T-cell (primary cell): ENCODE data around the gene MMP25. TPM values are rescaled to one million over a fixed set of nuclear protein-coding genes. Genes with fewer than 3 reads are reported as not detected.
A peak's percentile ranks its signal among the peaks of the same experiment; 100 is the strongest.
"Not testable (repeated sequence)": the region's sequence is repeated elsewhere in the genome, so short reads cannot be mapped to it uniquely, and the experiment has no call there.

Experiments
- ATAC-seq, 4 experiments: fragments of 200-7000 bp in 3 of 4; fragments of 150-1000 bp in 1 of 4; cut with Tn5 transposase; replicated peaks in 1 of 4; 1 replicate in 3 of 4; 2 replicates in 1 of 4; pipeline ENCODE4 v1.10.0; 2021; ENCODE audit warnings: moderate library complexity in 3 of 4, mild to moderate bottlenecking in 2 of 4, moderate number of reproducible peaks in 1 of 4
- CTCF ChIA-PET, 2 donors: fragments of 300-600 bp; sonication (Branson Sonifier 250); formaldehyde crosslinking; loops; one replicate each; lab custom pipeline; 2022; ENCODE audit warnings: antibody characterized with exemption in 2 of 2; lab: Charles Lee
- POLR2A ChIA-PET, 2 donors: fragments of 300-600 bp; sonication (Branson Sonifier 250); formaldehyde crosslinking; loops; one replicate each; lab custom pipeline; 2022; ENCODE audit warnings: antibody characterized with exemption in 2 of 2; lab: Charles Lee
- DNase-seq, 35 experiments: peaks; one replicate each; pipeline versions ENCODE4 v3.0.0 to v3.0.0-alpha.2; 2013 to 2023
- H3K27ac ChIP-seq: one replicate; pipeline ENCODE4 v1.5.1; 2013; ENCODE audit warnings: low read length
- H3K27me3 ChIP-seq, 2 experiments: replicated peaks in 1 of 2; 1 replicate in 1 of 2; 2 replicates in 1 of 2; pipeline versions ENCODE4 v1.6.1 to v1.7.0; 2013; ENCODE audit warnings: low read length in 1 of 2, mixed read lengths in 1 of 2; ENCODE audit not compliant: control insufficient read depth in 2 of 2, insufficient read depth in 2 of 2; ENCODE audit errors: extremely low read depth in 1 of 2
- H3K36me3 ChIP-seq, 2 donors: 1 replicate in 1 of 2; 2 replicates in 1 of 2; pipeline versions ENCODE4 v1.6.1 to v1.7.0; 2013; ENCODE audit warnings: low read length in 1 of 2; ENCODE audit not compliant: control insufficient read depth in 2 of 2, insufficient read depth in 1 of 2; ENCODE audit errors: extremely low read depth in 1 of 2
- H3K4me1 ChIP-seq, 2 experiments: 1 replicate in 1 of 2; 2 replicates in 1 of 2; pipeline versions ENCODE4 v1.6.1 to v1.7.0; 2013; ENCODE audit warnings: low read length in 2 of 2, mixed read lengths in 1 of 2; ENCODE audit not compliant: insufficient read depth in 2 of 2, control insufficient read depth in 1 of 2; ENCODE audit errors: extremely low read depth in 1 of 2
- H3K4me3 ChIP-seq, 2 donors: 1 replicate in 1 of 2; 2 replicates in 1 of 2; pipeline versions ENCODE4 v1.5.1 to v1.7.0; 2013; ENCODE audit warnings: mild to moderate bottlenecking in 2 of 2, low read length in 1 of 2, moderate library complexity in 1 of 2; ENCODE audit not compliant: control insufficient read depth in 1 of 2; ENCODE audit errors: extremely low read depth in 1 of 2
- H3K9me3 ChIP-seq: 2 replicates; pipeline ENCODE4 v1.7.0; 2013
- H3K27ac Mint-ChIP-seq, 2 donors: one replicate each; pipeline ENCODE4 v1.8.0; 2020 to 2021; ENCODE audit warnings: mild to moderate bottlenecking in 2 of 2, mixed read lengths in 2 of 2
- H3K27me3 Mint-ChIP-seq, 2 donors: one replicate each; pipeline ENCODE4 v1.8.0; 2021 to 2022; ENCODE audit warnings: mixed read lengths in 2 of 2
- H3K36me3 Mint-ChIP-seq: one replicate; pipeline ENCODE4 v1.8.0; 2021; ENCODE audit warnings: mixed read lengths
- H3K4me1 Mint-ChIP-seq, 3 donors: one replicate each; pipeline ENCODE4 v1.8.0; 2020 to 2022; ENCODE audit warnings: mixed read lengths in 3 of 3, mild to moderate bottlenecking in 1 of 3
- H3K4me3 Mint-ChIP-seq, 3 donors: one replicate each; pipeline ENCODE4 v1.8.0; 2020 to 2022; ENCODE audit warnings: mild to moderate bottlenecking in 3 of 3, mixed read lengths in 3 of 3, moderate library complexity in 3 of 3
- H3K9me3 Mint-ChIP-seq, 3 donors: one replicate each; pipeline ENCODE4 v1.8.0; 2020 to 2022; ENCODE audit warnings: mixed read lengths in 3 of 3
- WGBS: methylation state at CpG from one replicate; pipeline ENCODE4 v1.1.5; 2013; ENCODE audit warnings: missing lambda C conversion rate; ENCODE audit not compliant: insufficient coverage; 5-methylcytosine and 5-hydroxymethylcytosine counted together
- total RNA-seq, 35 experiments: library from RNA in 6 of 35; stranded (reverse) in 6 of 35; fragments of 120-200 nt in 1 of 35; gene quantifications; one replicate each; pipeline versions ENCODE4 v1.2.1 to v1.2.4 and lab custom pipeline; 2013 to 2026

Gene MMP25
- total RNA-seq, 5 donors from 2014 or later (not counting 1 experiment from before 2014, with no cell fraction given), result 1.6 to 9.6 (median 4.1) TPM

DNA sequence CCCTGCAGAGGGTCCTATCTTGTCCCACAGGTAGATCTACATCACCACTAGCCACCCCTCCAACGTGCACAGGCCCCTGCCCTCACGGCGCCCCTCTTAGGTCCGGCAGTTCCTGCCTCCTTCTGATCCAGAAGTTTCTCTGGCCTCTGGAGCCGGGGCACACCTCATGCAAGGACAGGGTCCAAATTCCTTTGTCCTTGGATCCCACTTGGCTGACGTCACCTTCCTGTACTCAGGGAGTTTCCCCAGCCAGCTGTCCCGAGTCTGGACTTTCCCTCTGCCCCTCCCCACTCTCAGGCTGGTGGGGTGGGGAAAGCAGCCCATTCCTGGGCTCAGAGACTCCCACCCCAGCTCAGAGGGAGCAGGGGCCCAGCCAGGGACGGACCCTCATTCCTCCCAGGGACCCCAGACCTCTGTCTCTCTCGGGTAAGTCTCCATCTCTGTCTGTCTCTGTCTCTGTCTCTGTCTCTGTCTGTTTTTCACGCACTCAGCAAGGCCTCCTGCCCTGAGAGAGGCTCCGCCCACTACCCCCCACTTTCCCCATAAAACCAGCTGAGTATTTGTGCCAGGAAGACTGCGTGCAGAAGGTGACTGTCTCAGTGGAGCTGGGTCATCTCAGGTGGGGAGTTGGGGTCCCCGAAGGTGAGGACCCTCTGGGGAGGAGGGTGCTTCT lies 18.8 kb downstream of the MMP25 start, which contains the start of gene IL32:
TSS of gene IL32 (plus strand) at position 572 of the 673 bp plus-strand sequence. CDS start 172 bp downstream, outside the sequence.
- Mint-ChIP-seq H3K36me3 (peaks cover 31% of the 10 kb centered on the region), H3K9me3 (no peaks in the 10 kb centered on the region), H3K27me3 (no peaks in the 10 kb centered on the region), H3K4me3 (peak within 1 kb of the TSS; percentile 96 to 100 (median 97)), H3K27ac (peak within 1 kb of the TSS; percentile 96 to 100), H3K4me1 (peaks cover 57 to 71% (median 64%) of the 10 kb centered on the region in 3 donors)
- ATAC-seq (peak; percentile 60 to 64 (median 60)), DNase-seq (peak in 30 of 35 experiments; percentile 42 to 86 (median 60))
- H3K27ac ChIP-seq, result peak within 1 kb of the TSS; percentile 99
- 32% methylated on average over 5 of the region's 13 CpGs for WGBS
- peaks cover 3 to 26% of the 10 kb centered on the region in 2 donors for H3K36me3 ChIP-seq
- ChIA-PET POLR2A (interaction anchor here in 1 of 2 donors (0.6 kb wide), 1 partner anchor 63 kb away, joined by 4 read pairs; no protein-coding TSS in a partner anchor), CTCF (interaction anchor here in 1 of 2 donors (0.6 to 1.8 kb wide), 4 partner anchors 10 to 68 kb away, joined by 3 to 5 read pairs (median 4); no protein-coding TSS in a partner anchor)
- peak within 1 kb of the TSS; percentile 94 to 97 for H3K4me3 ChIP-seq
- no peaks in the 10 kb centered on the region for H3K9me3 ChIP-seq
- no peaks in the 10 kb centered on the region for H3K27me3 ChIP-seq
- H3K4me1 ChIP-seq, result peaks cover 11 to 59% of the 10 kb centered on the region in 2 experiments

DNA sequence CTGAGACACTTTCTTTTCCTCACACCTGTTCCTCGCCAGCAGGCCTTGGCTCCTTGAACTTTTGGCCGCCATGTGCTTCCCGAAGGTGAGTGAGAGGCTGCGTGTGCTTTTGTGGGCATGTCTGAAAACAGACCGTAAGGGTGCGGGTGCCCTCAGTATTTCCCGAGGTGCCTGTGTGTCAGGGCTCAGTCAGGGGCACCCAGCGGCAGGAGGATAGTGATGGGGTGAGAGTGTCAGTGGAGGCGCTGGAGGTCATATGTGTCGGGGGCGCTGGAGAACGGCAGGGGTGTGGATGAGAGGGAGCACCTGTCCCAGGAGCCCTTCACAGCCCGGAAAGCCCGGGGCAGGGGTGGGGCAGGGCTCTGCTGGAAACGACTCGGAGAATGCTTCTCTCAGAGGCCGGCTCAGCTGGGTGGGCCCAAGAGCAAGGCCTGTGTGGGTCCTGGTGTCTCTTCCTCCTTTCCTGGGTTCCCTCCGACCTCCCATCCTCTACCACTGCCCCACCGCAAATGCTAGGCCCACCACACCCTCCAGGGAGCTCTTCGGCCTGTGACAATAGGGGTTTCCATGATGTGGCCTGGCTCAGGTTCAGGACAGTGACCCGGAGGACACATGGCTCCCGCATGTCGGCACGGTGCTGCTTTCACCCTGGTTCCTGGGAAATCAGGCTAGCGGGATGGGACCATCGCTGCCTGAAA lies 19.5 kb downstream of the MMP25 start:
- Histone ChIP-seq H3K27ac (peak overlapping the region; percentile 99), H3K4me1 (peaks cover 11 to 60% of the 10 kb centered on the region in 2 experiments), H3K36me3 (peaks cover 4 to 28% of the 10 kb centered on the region in 2 donors), H3K4me3 (peak overlapping the region; percentile 94 to 97), H3K9me3 (no peaks in the 10 kb centered on the region), H3K27me3 (no peaks in the 10 kb centered on the region)
- Mint-ChIP-seq H3K36me3 (peaks cover 32% of the 10 kb centered on the region), H3K4me1 (peaks cover 62 to 72% (median 67%) of the 10 kb centered on the region in 3 donors), H3K27me3 (no peaks in the 10 kb centered on the region), H3K4me3 (peak overlapping the region; percentile 96 to 100 (median 97)), H3K9me3 (no peaks in the 10 kb centered on the region), H3K27ac (peak overlapping the region; percentile 96 to 100)
- DNase-seq, result peak in 6 of 35 experiments; percentile 16 to 43 (median 32)
- 18% methylated on average over 20 of the region's 26 CpGs for WGBS
- peak; percentile 27 to 34 (median 31) for ATAC-seq
- POLR2A ChIA-PET, result interaction anchor here (0.6 to 1.0 kb wide), 2 partner anchors 9 to 63 kb away, joined by 4 to 12 read pairs; no protein-coding TSS in a partner anchor
- CTCF ChIA-PET, result interaction anchor here in 1 of 2 donors (1.0 to 1.8 kb wide), 3 partner anchors 9 to 64 kb away, joined by 3 to 5 read pairs (median 5); no protein-coding TSS in a partner anchor

DNA sequence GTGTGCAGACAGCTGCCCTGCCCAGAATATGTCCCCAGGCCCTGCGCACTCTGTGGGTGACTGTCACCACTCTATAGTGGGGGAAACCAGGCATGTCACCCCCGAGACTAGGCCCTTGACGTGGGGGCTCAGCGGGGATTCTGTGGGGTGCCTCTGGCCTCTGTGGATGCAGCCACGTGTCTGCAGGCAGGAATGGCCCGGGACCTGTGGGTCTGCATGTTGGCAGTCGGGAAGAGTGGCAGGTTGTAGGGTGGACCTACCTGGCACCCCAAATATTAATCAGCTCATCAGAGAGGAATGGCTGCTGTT lies 20.0 kb downstream of the MMP25 start:
- ATAC-seq (peak in 1 of 4 experiments; percentile 10), DNase-seq (peak in 1 of 35 experiments; percentile 22)
- Histone ChIP-seq H3K4me1 (peaks cover 12 to 65% of the 10 kb centered on the region in 2 experiments), H3K4me3 (peak overlapping the region; percentile 94 to 97), H3K36me3 (peaks cover 6 to 28% of the 10 kb centered on the region in 2 donors), H3K9me3 (no peaks in the 10 kb centered on the region), H3K27me3 (no peaks in the 10 kb centered on the region), H3K27ac (peak overlapping the region; percentile 99)
- no peaks in the 10 kb centered on the region for H3K27me3 Mint-ChIP-seq
- 12% methylated on average over 3 of the region's 7 CpGs for WGBS
- H3K9me3 Mint-ChIP-seq, result no peaks in the 10 kb centered on the region
- peaks cover 67 to 77% (median 72%) of the 10 kb centered on the region in 3 donors for H3K4me1 Mint-ChIP-seq
- peak overlapping the region; percentile 96 to 100 (median 97) for H3K4me3 Mint-ChIP-seq
- peak overlapping the region; percentile 96 to 100 for H3K27ac Mint-ChIP-seq
- POLR2A ChIA-PET, result interaction anchor here in 1 of 2 donors (1.0 kb wide), 1 partner anchor 8 kb away, joined by 12 read pairs; no protein-coding TSS in a partner anchor
- H3K36me3 Mint-ChIP-seq, result peaks cover 32% of the 10 kb centered on the region
- CTCF ChIA-PET, result interaction anchor here in 1 of 2 donors (1.0 to 1.8 kb wide), 2 partner anchors 8 to 63 kb away, joined by 5 read pairs; no protein-coding TSS in a partner anchor

DNA sequence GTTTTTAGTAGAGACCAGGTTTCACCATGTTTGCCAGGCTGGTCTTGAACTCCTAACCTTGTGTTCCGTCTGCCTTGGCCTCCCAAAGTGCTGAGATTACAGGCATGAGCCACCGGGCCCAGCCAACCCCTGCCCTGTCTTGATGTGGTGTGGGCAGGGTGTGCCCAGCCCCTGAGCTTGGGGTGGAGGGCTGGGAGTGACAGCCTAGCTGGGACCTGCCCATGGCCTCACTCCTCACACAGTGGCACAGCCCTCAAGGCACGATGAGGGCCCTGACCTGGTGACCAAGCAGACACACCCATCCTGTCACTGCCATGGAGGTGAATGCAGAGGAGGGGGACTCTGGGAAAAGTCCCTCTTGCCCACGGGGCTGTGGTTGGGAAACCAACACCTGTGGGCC lies 22.1 kb downstream of the MMP25 start:
- DNase-seq, result peak in 1 of 35 experiments; percentile 32
- H3K27me3 Mint-ChIP-seq, result no peaks in the 10 kb centered on the region

DNA sequence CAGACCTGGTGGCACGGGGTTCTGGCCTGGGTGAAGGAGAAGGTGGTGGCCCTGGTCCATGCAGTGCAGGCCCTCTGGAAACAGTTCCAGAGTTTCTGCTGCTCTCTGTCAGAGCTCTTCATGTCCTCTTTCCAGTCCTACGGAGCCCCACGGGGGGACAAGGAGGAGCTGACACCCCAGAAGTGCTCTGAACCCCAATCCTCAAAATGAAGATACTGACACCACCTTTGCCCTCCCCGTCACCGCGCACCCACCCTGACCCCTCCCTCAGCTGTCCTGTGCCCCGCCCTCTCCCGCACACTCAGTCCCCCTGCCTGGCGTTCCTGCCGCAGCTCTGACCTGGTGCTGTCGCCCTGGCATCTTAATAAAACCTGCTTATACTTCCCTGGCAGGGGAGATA lies 22.8 kb downstream of the MMP25 start:
- H3K27me3 Mint-ChIP-seq, H3K4me3 ChIP-seq, DNase-seq, CTCF ChIA-PET, H3K9me3 Mint-ChIP-seq, H3K27me3 ChIP-seq, H3K9me3 ChIP-seq, ATAC-seq: not testable (repeated sequence)
- Histone ChIP-seq H3K27ac (peak overlapping the region; percentile 34), H3K36me3 (peaks cover 6 to 28% of the 10 kb centered on the region in 2 donors), H3K4me1 (peaks cover 26 to 85% of the 10 kb centered on the region in 2 experiments)
- POLR2A ChIA-PET, result interaction anchor here in 1 of 2 donors (0.6 kb wide), 1 partner anchor 16 kb away, joined by 4 read pairs; no protein-coding TSS in a partner anchor
- H3K4me1 Mint-ChIP-seq, result peaks cover 72 to 79% (median 76%) of the 10 kb centered on the region in 3 donors
- 87% methylated on average over 5 of the region's 11 CpGs for WGBS
- peak overlapping the region; percentile 89 to 94 for H3K27ac Mint-ChIP-seq
- peaks cover 32% of the 10 kb centered on the region for H3K36me3 Mint-ChIP-seq
- peak overlapping the region in 2 of 3 donors; percentile 53 to 97 for H3K4me3 Mint-ChIP-seq

More for the DNA sequence above, 22.1 kb downstream of the MMP25 start:
- Mint-ChIP-seq H3K36me3 (peaks cover 32% of the 10 kb centered on the region), H3K27ac (peak overlapping the region; percentile 97 to 99), H3K4me3 (peak overlapping the region; percentile 96 to 100 (median 97)), H3K4me1 (peaks cover 72 to 79% (median 74%) of the 10 kb centered on the region in 3 donors), H3K9me3 (no peaks in the 10 kb centered on the region)
- Histone ChIP-seq H3K4me3 (peak overlapping the region; percentile 94 to 97), H3K9me3 (no peaks in the 10 kb centered on the region), H3K27ac (peak overlapping the region; percentile 99), H3K4me1 (peaks cover 19 to 85% of the 10 kb centered on the region in 2 experiments), H3K27me3 (no peaks in the 10 kb centered on the region), H3K36me3 (peaks cover 6 to 28% of the 10 kb centered on the region in 2 donors)
- POLR2A ChIA-PET, result no interaction called here
- WGBS, result 0% methylated on average over 1 of the region's 4 CpGs
- ATAC-seq, result peak in 2 of 4 experiments; percentile 13 to 15
- CTCF ChIA-PET, result no interaction called here
